OCI-LY1 (cell line): ENCODE measurements around the gene NAA40.

Experiments
- EZH2 ChIP-seq: fragments of 200-600 bp; sonication (generic), shearing (Covaris generic); IDR thresholded peaks from 2 replicates; pipeline ENCODE4 v1.8.0; 2017; ENCODE audit warnings: borderline replicate concordance, mixed run types, mild to moderate bottlenecking, antibody characterized with exemption, low read length, moderate library complexity, mixed read lengths
- TF ChIP-seq, protein P1 (sequence below): fragments of 200-600 bp; sonication (generic), shearing (Covaris generic); IDR thresholded peaks from 2 replicates; pipeline ENCODE4 v1.5.1; 2017; ENCODE audit warnings: mild to moderate bottlenecking, antibody characterized with exemption, low read length, moderate library complexity, mixed read lengths

DNA sequence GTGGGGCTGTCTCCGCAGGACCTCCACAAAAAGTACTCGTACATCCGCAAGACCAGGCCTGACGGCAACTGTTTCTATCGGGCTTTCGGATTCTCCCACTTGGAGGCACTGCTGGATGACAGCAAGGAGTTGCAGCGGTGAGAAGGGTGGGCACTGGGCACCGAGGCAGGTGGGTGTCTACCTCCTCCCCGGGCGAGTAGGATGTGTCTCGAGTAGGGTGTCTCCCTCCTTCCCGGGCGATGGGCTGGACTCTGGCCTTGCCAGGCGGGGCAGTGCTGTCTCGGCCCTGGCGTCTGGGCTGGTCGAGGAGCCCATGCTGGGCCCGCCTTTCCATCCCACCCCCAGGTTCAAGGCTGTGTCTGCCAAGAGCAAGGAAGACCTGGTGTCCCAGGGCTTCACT lies 57.7 kb downstream of the NAA40 start:
- TF ChIP-seq, protein P1, sequence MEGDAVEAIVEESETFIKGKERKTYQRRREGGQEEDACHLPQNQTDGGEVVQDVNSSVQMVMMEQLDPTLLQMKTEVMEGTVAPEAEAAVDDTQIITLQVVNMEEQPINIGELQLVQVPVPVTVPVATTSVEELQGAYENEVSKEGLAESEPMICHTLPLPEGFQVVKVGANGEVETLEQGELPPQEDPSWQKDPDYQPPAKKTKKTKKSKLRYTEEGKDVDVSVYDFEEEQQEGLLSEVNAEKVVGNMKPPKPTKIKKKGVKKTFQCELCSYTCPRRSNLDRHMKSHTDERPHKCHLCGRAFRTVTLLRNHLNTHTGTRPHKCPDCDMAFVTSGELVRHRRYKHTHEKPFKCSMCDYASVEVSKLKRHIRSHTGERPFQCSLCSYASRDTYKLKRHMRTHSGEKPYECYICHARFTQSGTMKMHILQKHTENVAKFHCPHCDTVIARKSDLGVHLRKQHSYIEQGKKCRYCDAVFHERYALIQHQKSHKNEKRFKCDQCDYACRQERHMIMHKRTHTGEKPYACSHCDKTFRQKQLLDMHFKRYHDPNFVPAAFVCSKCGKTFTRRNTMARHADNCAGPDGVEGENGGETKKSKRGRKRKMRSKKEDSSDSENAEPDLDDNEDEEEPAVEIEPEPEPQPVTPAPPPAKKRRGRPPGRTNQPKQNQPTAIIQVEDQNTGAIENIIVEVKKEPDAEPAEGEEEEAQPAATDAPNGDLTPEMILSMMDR = no peak
- TF ChIP-seq EZH2 = no peak
